ENCODE data around the gene FNDC1. TPM values are rescaled to one million over a fixed set of nuclear protein-coding genes. Genes with fewer than 3 reads are reported as not detected.

Gene FNDC1
- total RNA-seq, 1 donor from 2014 or later: 0.09 TPM

GRCh38 chr6:159260208-159260607 is 91.0 kb downstream of the FNDC1 start:
- Mint-ChIP-seq H3K4me3 (no peak overlapping the region), H3K36me3 (ENCODE audit: low read depth) (no peaks in the 10 kb centered on the region), H3K27ac (ENCODE audit: unreplicated experiment) (no peak overlapping the region), H3K9me3 (peaks cover 3% of the 10 kb centered on the region), H3K4me1 (no peaks in the 10 kb centered on the region), H3K27me3 (ENCODE audit: low read depth) (peaks cover 53% of the 10 kb centered on the region)
- no peak for DNase-seq (ENCODE audit: low read depth, low spot score)
- TF ChIP-seq CTCF (conservative IDR thresholded peaks at IDR 0.05): no peak

GRCh38 chr6:159261995-159262394 is 92.8 kb downstream of the FNDC1 start:
- H3K9me3 Mint-ChIP-seq: no peaks in the 10 kb centered on the region
- H3K27ac Mint-ChIP-seq (ENCODE audit: unreplicated experiment): no peak overlapping the region
- TF ChIP-seq CTCF (conservative IDR thresholded peaks at IDR 0.05): no peak
- peaks cover 42% of the 10 kb centered on the region for H3K27me3 Mint-ChIP-seq (ENCODE audit: low read depth)
- DNase-seq (ENCODE audit: low read depth, low spot score): no peak
- H3K4me1 Mint-ChIP-seq: no peaks in the 10 kb centered on the region
- H3K4me3 Mint-ChIP-seq: no peak overlapping the region
- no peaks in the 10 kb centered on the region for H3K36me3 Mint-ChIP-seq (ENCODE audit: low read depth)

- Mint-ChIP-seq H3K27ac (ENCODE audit: unreplicated experiment) (no peak overlapping the region), H3K4me1 (no peaks in the 10 kb centered on the region), H3K36me3 (ENCODE audit: low read depth) (no peaks in the 10 kb centered on the region), H3K4me3 (no peak overlapping the region), H3K27me3 (ENCODE audit: low read depth) (peaks cover 45% of the 10 kb centered on the region), H3K9me3 (no peaks in the 10 kb centered on the region)
- DNase-seq (ENCODE audit: low read depth, low spot score): no peak
- no peak for TF ChIP-seq CTCF (conservative IDR thresholded peaks at IDR 0.05)
These were observed 93.4 kb downstream of the FNDC1 start for GRCh38 chr6:159262586-159262985.

- DNase-seq (ENCODE audit: low read depth, low spot score): peak; percentile 30
- no peaks in the 10 kb centered on the region for H3K4me1 Mint-ChIP-seq
- H3K27ac Mint-ChIP-seq (ENCODE audit: unreplicated experiment): no peak overlapping the region
- no peak overlapping the region for H3K4me3 Mint-ChIP-seq
- peaks cover 38% of the 10 kb centered on the region for H3K27me3 Mint-ChIP-seq (ENCODE audit: low read depth)
- peaks cover 5% of the 10 kb centered on the region for H3K9me3 Mint-ChIP-seq
- no peak for TF ChIP-seq CTCF (conservative IDR thresholded peaks at IDR 0.05)
- no peaks in the 10 kb centered on the region for H3K36me3 Mint-ChIP-seq (ENCODE audit: low read depth)
These were observed 98.0 kb downstream of the FNDC1 start for GRCh38 chr6:159267165-159267564.

GRCh38 chr6:159268511-159268910 is 99.3 kb downstream of the FNDC1 start:
- Mint-ChIP-seq H3K27me3 (ENCODE audit: low read depth) (peaks cover 36% of the 10 kb centered on the region), H3K36me3 (ENCODE audit: low read depth) (no peaks in the 10 kb centered on the region), H3K4me1 (no peaks in the 10 kb centered on the region), H3K9me3 (peaks cover 5% of the 10 kb centered on the region), H3K4me3 (no peak overlapping the region), H3K27ac (ENCODE audit: unreplicated experiment) (no peak overlapping the region)
- DNase-seq (ENCODE audit: low read depth, low spot score): no peak
- TF ChIP-seq CTCF (conservative IDR thresholded peaks at IDR 0.05): no peak

GRCh38 chr6:159271257-159271656 is 102.1 kb downstream of the FNDC1 start:
- Mint-ChIP-seq H3K4me3 (no peak overlapping the region), H3K9me3 (peaks cover 5% of the 10 kb centered on the region), H3K36me3 (ENCODE audit: low read depth) (no peaks in the 10 kb centered on the region), H3K27ac (ENCODE audit: unreplicated experiment) (no peak overlapping the region), H3K27me3 (ENCODE audit: low read depth) (peaks cover 38% of the 10 kb centered on the region), H3K4me1 (no peaks in the 10 kb centered on the region)
- no peak for DNase-seq (ENCODE audit: low read depth, low spot score)
- no peak for TF ChIP-seq CTCF (conservative IDR thresholded peaks at IDR 0.05)

Measured in neural crest cell (in vitro differentiated cells).